Pons (tissue), 1 donor: ENCODE data around the gene DPEP2.
"Not testable (repeated sequence)": the region's sequence is repeated elsewhere in the genome, so short reads cannot be mapped to it uniquely, and the experiment has no call there.

Experiments
- DNase-seq: peaks from one replicate; pipeline ENCODE4 v3.0.0-alpha.2; 2016; ENCODE audit warnings: low spot score

Gene DPEP2

DNA sequence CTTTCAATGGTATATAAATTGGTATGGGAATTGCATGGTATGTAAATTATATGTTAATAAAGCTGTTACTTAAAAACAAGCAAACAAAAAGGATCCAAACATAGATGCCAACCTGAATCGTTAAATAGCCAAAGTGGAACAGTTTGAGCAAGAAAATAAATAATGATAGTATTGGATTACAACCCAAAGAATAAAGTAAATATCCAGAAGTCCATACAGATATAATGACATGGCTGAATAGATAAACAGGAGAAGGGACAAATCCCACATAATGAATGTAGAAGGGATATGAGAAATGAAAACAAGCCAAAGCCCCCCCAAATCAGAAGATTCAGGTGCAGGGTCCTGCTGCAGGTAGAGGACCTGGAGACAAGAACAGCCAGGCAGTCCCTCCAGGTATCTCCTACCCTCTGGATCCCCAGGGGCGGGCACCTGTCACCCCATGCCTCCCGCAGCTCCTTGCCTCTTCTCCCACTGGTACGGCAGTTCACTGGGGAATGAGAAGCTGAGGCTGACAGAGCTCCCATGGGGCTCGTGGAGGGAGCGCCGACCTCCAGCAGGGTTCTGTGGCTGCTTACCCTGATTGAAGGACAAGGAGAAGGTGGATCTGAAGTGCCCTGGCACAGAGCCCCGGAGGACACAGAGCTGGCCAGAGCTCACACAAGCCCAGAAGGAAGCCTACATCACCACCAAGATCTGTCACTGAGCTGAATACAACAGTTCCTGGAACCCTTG, 45.5 kb downstream of the DPEP2 start:
- DNase-seq, result no peak

DNA sequence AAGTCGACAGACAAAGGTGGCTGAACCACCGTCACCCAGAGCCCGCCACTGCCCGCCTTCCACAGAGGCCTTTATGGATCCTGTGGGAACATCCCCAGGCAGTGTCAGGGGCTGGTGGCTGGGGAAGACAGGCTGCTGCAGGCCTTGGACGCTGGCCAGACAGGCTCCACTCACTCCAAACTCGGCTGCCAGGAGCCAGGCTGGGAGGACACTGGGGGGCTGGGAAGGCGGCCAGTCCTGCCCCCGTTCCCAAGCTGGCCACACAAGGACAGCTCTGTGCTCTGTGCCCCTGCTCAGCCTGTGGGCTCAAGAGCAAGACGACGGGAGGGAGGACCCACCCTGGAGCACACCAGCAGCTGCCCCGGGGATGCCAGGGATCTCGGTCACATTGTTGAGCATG, 47.8 kb downstream of the DPEP2 start:
- DNase-seq, result peak; percentile 89

GRCh38 chr16:67950335-67950843, 48.9 kb downstream of the DPEP2 start:
- DNase-seq, result no peak

GRCh38 chr16:67949645-67950044, 49.6 kb downstream of the DPEP2 start:
- DNase-seq, result no peak

GRCh38 chr16:67948015-67948414, 51.3 kb downstream of the DPEP2 start:
- no peak for DNase-seq

GRCh38 chr16:67946966-67947558, 52.2 kb downstream of the DPEP2 start:
- no peak for DNase-seq

GRCh38 chr16:67946128-67946569, 53.1 kb downstream of the DPEP2 start:
- no peak for DNase-seq

GRCh38 chr16:67945392-67945933, 53.8 kb downstream of the DPEP2 start:
- DNase-seq, result no peak

GRCh38 chr16:67944690-67945391, 54.4 kb downstream of the DPEP2 start:
- no peak for DNase-seq

DNA sequence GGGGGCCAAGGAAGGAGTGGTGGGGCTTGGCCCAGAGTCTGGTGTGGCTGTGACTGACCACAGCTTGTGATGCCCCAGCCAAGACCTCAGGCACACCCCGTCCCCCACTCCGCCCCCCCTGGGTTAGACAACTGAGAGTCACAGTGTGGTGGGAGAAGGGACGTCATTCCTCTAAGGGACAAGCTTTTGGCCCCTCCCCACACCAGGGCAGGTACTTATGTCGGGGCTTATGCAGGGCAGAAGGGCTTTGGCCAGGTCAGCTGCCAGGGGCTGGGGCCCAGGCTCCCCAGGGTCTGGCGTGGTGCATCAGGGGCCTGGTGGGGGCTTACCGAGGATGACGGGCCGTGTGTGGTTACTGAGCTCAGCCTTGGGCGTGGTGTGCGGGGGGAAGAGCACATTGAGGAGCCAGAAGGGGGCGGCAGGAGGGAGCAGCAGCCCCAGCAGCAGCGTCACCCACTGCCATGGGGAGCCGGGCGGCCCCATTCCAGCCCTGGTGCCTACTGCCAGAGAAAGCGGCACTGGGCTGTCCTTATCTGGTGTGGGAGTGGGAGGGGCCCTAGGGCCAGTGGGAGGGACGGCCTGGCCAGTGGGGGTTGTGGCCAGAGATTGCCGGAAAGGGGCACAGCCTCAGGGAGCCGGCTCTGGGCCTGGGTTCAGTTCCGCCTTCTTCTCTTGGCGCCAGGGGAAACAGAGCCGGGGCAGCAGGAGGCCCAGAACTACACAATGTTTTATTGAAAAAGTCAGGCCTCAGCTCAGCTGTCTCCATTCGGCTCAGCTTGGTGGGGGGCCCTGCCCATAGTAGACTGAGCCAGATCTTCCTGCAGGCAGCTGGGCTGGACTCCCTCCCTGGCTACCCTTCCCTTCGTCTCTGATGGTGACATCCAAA, 55.4 kb downstream of the DPEP2 start, which contains the start of gene LCAT:
TSS of gene LCAT (minus strand) at position 502 of the 886 bp plus-strand sequence. CDS start at position 483, 19 bp downstream.
- DNase-seq, result peak; percentile 81

DNA sequence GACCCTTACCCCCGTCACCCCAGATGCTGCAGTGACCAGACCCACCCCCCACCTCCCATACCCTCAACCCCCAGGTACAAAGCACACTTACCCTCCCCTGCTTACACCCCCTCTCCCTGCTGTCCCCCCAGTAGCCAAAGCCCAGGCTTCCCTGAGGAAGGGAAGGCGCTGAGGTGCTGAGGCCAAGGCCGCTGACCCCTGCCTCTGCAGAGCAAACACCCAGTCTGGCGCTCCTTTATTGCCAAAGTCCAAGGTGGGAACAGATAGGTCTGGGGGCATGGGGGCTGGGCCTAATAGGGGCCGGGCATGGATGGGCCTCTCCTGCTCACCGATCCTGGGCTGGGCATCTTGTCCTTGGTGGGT, 56.0 kb downstream of the DPEP2 start:
- no peak for DNase-seq

DNA sequence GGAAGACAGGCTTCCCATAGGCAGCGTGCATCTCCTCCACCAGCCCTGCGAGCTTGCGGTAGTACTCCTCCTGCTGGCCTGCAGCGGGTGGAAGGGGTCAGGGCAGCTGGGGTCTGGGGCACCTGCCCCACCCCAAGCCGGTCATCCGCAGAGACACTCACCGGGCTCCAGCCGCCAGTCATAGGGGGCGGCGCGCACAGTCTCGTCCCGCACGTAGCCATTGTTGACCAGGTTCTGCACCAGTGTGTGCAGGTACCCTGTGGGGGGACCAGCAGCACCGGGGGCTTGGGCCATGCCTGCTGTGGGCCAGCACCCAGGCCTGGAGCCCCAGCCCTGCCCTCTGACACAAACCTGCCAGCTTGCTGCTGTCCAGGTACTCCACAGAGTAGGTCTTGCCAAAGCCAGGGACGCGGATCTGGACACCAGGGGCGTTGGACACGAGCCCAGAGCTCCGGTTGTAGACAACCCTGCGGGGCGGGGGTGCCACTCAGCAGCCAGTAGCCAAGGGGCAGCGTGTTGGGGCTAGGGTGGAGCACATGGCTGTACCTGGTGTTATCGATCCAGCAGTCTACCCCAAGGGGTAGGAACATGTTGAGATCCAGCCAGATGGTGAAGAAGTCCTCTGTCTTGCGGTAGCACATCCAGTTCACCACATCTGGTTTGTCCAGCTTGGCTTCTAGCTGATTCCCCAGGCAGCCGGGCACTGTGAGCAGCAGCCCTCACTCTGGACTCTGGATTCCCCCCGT, 56.6 kb downstream of the DPEP2 start:
- DNase-seq, result no peak

- DNase-seq, result no peak
Observed at GRCh38 chr16:67942200-67942509, 57.1 kb downstream of the DPEP2 start.

GRCh38 chr16:67941469-67942199, 57.6 kb downstream of the DPEP2 start:
- DNase-seq, result no peak

- no peak for DNase-seq
Observed at GRCh38 chr16:67940446-67941089, 58.7 kb downstream of the DPEP2 start.

- DNase-seq, result no peak
Observed at GRCh38 chr16:67939507-67940445, 59.5 kb downstream of the DPEP2 start.

DNA sequence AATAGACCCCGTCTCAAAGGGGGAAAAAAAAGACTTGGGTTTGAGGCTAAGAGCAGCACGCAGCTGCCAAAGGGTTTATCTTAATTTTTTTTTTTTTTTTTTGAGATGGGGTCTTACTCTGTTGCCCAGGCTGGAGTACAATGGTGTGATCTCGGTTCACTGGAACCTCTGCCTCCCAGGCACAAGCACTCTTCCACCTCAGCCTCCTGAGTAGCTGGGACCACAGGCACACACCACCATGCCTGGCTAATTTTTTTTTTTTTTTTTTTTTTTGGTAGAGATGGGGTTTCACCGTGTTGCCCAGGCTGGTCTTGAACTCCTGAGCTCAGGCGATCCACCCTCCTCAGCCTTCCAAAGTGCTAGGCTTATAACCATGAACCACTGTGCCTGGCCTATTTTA, 61.6 kb downstream of the DPEP2 start:
- DNase-seq, result not testable (repeated sequence)
